Anterior cingulate cortex (tissue), 58 donors: ENCODE data around the gene RHOB.
"Not testable (repeated sequence)": the region's sequence is repeated elsewhere in the genome, so short reads cannot be mapped to it uniquely, and the experiment has no call there.

ENCODE experiments used
- DNase-seq, 58 donors: peaks; one replicate each; lab custom pipeline; 2025; lab: John Stamatoyannopoulos, UW

RHOB gene

GRCh38 chr2:20451341-20451740 is 4.5 kb downstream of the RHOB start:
- no peak for DNase-seq

- DNase-seq = no peak
Observed at GRCh38 chr2:20451761-20452499, 5.1 kb downstream of the RHOB start.

GRCh38 chr2:20452551-20452950 is 5.7 kb downstream of the RHOB start:
- peak in 4 of 58 donors; percentile 22 to 49 (median 27) for DNase-seq

GRCh38 chr2:20453087-20453486 is 6.2 kb downstream of the RHOB start:
- no peak for DNase-seq

GRCh38 chr2:20454036-20454981 is 7.4 kb downstream of the RHOB start:
- no peak for DNase-seq

GRCh38 chr2:20455076-20455587 is 8.3 kb downstream of the RHOB start:
- DNase-seq = no peak

- no peak for DNase-seq
Observed at GRCh38 chr2:20456116-20456571, 9.3 kb downstream of the RHOB start.

GRCh38 chr2:20456636-20457426 is 10.0 kb downstream of the RHOB start:
- no peak for DNase-seq

- DNase-seq = no peak
Observed at GRCh38 chr2:20457661-20458630, 11.1 kb downstream of the RHOB start.

- not testable (repeated sequence) for DNase-seq
Observed at GRCh38 chr2:20458737-20459484, 12.0 kb downstream of the RHOB start.

GRCh38 chr2:20465716-20466394 is 19.0 kb downstream of the RHOB start:
- peak in 4 of 58 donors; percentile 35 to 61 (median 53) for DNase-seq

GRCh38 chr2:20467789-20468548 is 21.1 kb downstream of the RHOB start:
- no peak for DNase-seq

- no peak for DNase-seq
Observed at GRCh38 chr2:20468549-20469500, 22.0 kb downstream of the RHOB start.

GRCh38 chr2:20469595-20469994 is 22.7 kb downstream of the RHOB start:
- DNase-seq = no peak

- no peak for DNase-seq
Observed at GRCh38 chr2:20470211-20470610, 23.3 kb downstream of the RHOB start.

GRCh38 chr2:20471148-20471547 is 24.3 kb downstream of the RHOB start:
- no peak for DNase-seq
